Transverse colon (tissue), 4 donors: ENCODE data around the gene ING4.

Experiments
- CTCF ChIP-seq, 5 experiments: fragments of 200-600 bp in 3 of 5; fragments of 450-650 bp in 2 of 5; sonication (generic) in 3 of 5; IDR thresholded peaks; 1 replicate in 2 of 5; 2 replicates in 3 of 5; pipeline ENCODE4 v1.5.1; 2016 to 2017; ENCODE audit warnings: antibody characterized with exemption in 5 of 5, inconsistent platforms in 3 of 5, mild to moderate bottlenecking in 2 of 5, moderate library complexity in 1 of 5
- EP300 ChIP-seq: sonication (generic); formaldehyde crosslinking; IDR thresholded peaks from one replicate; pipeline ENCODE4 v1.6.1; 2017; ENCODE audit warnings: antibody characterized with exemption, low read depth
- POLR2A ChIP-seq: fragments of 450-650 bp; IDR thresholded peaks from one replicate; pipeline ENCODE4 v1.6.1; 2016; ENCODE audit warnings: antibody characterized with exemption, mild to moderate bottlenecking, moderate library complexity
- POLR2AphosphoS5 ChIP-seq, 3 donors: sonication (generic); formaldehyde crosslinking; IDR thresholded peaks; one replicate each; pipeline ENCODE4 v1.6.1; 2016; ENCODE audit warnings: antibody characterized with exemption in 3 of 3

DNA sequence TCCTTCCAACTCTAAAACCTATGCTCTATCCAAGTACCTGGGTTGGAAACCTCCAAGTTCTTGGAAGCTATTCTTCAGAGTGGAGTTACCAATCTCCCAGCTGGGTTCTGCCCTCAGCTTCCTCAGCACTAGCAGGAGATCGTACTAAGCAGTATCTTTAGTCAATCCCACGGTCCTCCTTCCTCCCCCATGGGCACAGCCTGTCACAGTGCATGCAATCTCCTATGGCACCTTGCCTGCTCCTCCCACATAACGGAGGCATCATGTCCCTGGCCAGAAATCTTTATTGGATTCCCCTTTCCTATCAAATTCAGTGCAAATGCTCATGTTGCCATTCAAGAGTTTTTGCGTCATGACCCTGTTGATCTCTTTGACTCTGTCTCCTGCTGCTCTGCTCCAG, 21.8 kb downstream of the ING4 start:
- TF ChIP-seq CTCF (IDR thresholded peaks at IDR 0.05): no peak
- no peak for TF ChIP-seq POLR2A
- no peak for TF ChIP-seq POLR2AphosphoS5 (IDR thresholded peaks at IDR 0.05)
- TF ChIP-seq EP300: no peak
